HS-27A (cell line): Measurements from ENCODE around the gene CAVIN2.
A peak's percentile ranks its signal among the peaks of the same experiment; 100 is the strongest.

Experiments used
- DNase-seq: peaks from one replicate; pipeline ENCODE4 v3.0.0-alpha.2; 2012; ENCODE audit warnings: low read depth, missing footprints

Gene CAVIN2

DNA sequence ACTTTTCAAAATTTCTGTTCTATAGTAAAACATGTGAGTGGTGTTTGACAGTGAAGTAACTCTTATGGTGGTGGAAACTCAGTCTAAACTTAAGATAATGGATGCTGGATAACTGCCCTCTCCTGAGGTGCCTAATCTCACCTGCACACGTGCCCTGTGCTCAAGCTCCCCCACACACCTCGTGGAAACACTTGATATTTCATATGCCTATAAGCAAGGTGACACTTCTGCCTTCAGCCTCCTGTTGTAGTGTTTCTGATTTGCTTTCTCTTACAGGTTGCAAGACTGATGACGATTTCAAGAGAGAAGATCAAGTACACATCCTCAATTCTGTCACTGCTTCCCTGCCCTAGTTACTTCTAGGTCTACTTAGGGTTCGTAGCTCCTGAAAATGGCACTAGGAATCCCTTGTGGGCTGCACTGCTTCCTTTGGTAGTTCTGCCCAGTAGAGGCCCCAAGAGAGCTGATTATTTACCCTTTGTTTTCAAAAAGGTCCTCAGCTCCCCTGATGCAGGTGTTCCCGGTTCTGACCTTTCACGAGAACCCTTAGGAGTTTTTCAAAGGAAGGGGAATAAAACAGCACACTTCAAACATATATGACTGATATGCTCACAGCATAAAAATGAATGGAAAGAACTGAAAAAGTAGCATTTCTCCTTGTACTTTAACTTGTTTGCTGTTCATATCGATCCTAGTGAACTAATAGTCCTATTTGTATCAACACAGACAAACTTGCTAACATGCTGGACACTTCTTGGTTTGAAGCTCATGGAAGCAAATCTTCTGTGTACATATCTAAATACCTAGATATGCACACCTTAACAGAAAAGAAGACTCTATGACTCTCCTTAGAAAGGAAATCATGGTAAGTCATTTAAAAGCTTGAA is 6.7 kb downstream of the CAVIN2 start:
- DNase-seq = no peak

GRCh38 chr2:191838526-191838925 is 8.4 kb downstream of the CAVIN2 start:
- DNase-seq = no peak

DNA sequence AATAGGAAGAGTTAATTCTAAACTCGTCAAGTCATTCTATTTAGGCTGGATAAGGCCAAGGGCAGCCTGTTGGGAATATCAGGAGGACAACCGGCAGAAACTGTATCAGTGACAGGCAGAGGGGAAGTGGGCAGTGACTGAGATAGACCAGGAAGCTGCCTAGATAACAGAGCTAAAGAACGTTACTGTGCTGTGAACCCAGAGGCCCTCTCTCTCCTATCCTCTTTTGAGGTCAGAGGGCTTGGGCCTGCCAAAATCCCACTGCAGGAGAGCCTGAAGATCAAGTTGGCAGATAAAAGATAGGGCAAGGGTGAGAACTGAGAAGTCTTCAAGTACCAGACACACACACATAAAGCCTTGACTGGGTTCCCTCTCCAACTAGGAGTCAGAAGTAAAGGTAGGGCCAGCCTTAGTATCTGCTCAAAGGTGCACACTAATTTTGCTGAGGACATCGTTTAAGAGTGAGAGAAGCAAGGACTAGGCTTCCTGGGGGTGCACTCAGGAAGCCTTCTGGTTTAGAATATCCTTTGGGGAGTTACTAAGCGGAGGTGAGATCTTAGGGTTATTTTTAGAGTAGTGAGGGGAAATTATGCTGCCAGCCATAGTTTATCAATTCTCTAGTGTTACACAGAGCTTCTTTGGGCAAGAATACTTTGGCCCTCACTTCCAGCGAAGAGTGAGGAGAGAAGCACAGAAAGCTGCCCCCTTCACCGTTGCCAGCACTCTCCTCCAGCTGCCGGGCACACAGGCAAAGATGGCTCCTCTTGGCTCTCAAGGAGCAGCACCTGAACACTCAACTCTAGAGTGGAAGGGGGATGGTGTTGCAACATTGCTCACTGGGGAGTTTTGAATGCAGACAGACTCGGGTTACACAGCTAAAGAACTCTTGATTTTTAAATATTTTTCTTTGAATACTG is 9.8 kb downstream of the CAVIN2 start:
- no peak for DNase-seq

GRCh38 chr2:191836471-191836852 is 10.4 kb downstream of the CAVIN2 start:
- no peak for DNase-seq

DNA sequence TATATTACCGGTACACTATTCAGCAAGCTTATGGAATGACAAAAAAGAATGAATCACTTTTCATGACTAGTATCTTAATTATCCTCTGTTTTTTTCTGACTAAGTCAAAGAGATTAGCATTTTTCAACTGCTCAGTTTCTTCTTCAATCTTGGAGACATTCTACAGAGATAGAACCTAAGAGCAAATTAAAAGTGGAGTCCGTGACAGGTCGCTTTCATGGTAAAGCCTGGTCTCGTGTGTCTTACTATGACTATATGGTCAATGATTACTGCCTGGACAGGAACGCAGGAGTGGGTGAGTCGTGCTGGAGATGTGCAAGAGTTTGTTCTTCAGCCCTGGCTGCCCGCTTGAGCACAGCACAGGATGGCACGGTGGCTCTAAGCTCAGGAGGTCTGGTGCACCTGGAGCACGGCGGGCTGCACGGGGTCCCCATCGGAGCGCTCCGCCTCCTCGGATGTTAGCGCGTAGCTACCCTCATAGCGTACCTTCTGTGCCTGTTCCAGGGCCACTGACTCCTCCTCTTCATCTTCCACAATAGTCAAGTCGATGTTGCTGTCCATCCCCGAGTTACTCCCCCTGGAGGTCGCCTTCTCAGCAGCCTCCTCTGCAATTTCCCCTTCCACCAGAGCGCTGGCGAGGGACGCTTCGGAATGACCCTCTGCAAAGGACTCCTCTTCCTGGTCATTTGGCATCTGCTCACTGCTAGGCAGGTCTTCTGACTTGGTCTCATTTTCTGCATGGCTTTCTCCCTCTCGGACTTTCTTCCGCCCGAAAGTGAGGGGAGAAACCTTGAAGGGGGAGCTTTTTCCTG is 11.1 kb downstream of the CAVIN2 start:
- DNase-seq = no peak

DNA sequence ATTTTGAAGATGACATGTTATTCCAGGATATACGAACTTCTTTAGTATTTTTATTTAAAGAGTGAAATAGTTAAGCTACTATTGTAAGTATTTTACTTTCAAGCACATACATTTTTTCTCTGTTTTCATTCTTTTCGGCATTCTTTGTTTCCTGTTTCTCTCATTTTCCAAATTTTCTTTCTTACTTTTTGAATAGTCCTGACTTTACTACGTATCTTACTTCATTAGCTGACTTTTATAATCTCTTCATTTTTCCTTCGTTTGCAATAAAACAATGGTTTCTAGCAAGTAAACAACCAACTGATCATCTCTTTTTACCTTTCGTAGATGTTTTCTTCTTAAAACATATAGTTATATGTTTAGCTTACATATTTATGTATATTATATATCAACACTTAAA is 11.8 kb downstream of the CAVIN2 start:
- DNase-seq = no peak

- no peak for DNase-seq
Observed at GRCh38 chr2:191833356-191833755, 13.5 kb downstream of the CAVIN2 start.

GRCh38 chr2:191832668-191833067 is 14.2 kb downstream of the CAVIN2 start:
- no peak for DNase-seq

DNA sequence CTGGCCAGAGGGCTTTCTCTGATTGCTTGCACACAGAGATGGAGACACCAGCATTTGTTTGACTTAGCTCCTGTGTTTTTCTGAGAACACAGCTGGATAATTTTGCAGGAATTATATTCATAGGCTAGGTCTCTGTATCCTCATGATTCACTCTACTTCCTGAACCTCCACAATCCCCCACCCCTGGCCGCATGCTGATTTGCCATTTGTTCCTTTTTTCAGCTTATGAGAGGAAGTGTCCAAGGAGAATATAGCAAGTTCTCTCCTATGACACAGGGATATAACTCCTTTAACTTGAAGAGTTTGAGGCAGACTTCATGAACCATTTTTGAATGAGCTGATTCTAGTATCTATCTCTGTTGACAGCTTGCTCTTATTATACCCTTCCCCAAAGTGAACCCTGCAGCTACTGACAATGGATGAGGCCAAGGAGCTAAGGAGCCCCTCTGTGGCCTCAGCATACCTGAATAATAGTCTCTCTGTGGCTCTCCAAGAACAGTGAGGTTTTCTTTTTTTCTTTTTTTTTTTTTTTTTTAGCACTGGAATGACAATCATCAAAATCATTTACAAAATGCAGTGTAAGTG is 15.4 kb downstream of the CAVIN2 start:
- DNase-seq = no peak

DNA sequence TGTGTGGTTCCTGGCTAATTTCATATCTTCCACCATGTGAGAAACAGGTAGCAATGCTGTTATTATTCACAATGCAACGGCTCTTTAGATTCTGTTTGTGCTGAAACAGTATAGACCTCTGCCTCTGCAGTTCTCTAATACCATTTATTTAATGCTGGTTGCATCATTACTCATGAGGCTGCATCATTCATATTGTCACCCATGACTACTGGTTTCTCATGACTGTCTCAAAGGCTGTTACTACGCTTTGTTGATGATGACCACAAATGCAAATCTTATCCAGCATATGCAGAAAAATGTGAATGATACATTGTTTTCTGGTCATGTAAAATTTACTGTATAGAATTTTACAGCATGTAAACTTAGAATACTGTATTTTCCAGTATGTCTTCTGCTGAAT is 22.5 kb downstream of the CAVIN2 start:
- DNase-seq = no peak

- no peak for DNase-seq
Observed at GRCh38 chr2:191821078-191821477, 25.8 kb downstream of the CAVIN2 start.

GRCh38 chr2:191818725-191819350 is 28.1 kb downstream of the CAVIN2 start:
- no peak for DNase-seq

DNA sequence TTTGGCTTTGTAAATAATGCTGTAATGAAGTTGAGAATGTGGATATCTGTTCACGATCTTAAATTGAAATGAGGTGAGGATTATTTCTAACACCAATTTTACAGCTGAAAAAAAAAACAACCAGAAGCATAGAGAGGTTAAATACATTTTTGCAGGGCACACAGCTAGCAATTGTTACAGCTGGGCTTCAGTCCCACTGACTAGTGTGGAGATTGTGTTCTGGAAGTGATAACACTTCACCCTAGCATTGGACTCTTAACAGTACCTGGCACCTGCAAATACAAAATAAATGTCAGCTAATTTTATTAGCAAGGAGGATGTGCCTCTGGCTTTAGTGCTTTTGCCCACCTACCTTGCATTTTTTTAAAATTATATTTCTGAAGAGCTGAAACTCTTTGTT is 28.8 kb downstream of the CAVIN2 start:
- no peak for DNase-seq

DNA sequence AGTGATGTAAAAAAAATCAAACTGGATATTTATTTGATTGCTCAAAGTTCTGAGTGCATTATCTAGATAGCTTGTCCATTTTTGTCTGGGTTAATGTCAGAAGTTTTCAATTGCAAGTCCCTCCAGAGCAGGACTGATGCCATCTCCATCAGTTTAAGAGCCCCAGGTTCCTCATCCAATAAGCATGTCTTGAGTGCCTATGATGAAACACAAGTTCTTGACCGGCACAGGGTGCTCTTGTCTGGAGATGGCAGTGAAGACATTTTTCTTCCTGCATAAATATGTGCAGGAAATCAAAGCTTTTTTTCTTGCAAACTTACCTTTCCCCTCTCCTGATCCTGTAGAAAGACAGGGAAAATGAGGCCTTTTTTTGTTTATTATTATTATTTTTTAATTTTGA is 31.9 kb downstream of the CAVIN2 start:
- no peak for DNase-seq

GRCh38 chr2:191813943-191814342 is 32.9 kb downstream of the CAVIN2 start:
- no peak for DNase-seq

DNA sequence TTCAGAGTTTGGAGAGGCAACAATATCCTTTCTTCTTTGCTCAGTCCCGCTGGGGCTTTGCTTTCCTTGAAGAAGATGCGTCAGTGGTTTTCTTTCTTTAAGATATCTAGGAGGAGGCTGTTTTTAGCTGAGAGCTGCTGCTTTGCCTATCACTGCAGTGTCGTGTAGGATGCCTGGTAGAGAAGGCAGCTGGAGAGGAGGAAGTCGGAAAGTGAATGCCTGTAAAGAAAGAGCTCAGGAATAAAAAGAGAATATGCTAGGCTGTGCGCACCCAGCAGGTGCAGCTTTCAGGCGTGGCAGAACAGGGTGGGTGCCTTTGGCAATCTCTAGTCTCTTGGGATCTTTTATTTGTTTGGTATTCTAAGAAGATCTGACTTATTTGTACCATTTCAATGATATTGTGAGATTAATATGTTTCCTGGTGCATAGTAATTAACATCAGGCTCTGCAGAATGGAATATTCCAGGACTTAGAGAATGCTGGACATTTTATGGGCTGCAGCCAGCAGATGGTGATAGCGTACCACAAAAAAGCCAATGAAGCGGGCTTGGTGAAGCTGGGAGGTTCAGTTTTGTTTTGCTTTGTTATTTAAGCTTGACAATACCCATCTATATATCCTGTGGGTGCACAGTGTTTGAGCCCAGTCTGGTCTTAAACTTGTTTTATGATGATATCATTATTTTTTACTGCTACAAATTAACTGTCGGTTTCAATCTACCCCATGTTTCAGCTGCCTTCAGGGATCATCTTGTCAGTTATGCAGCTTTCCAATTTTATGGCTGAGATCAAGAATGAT is 34.9 kb downstream of the CAVIN2 start:
- peak; percentile 29 for DNase-seq

DNA sequence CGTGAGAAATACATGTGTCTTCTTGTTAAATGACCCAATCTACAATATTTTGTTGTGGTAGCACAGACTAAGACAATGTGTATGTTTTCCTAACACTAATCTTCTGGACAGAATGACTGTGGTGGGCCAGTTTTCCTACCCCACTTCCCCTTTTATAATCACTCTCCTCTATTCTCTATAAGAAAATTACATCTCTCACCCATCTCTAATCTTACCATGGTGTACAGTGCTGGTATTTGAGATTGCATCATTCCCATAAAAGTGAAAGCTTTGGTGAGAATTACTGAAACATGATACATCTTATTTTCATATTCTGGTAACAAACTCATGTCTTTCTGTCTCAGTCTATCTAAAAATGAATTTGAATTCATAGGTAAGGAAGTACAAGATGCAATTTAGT is 40.5 kb downstream of the CAVIN2 start:
- DNase-seq = no peak

GRCh38 chr2:191804766-191805165 is 42.1 kb downstream of the CAVIN2 start:
- DNase-seq = no peak

- no peak for DNase-seq
Observed at GRCh38 chr2:191803007-191803406, 43.9 kb downstream of the CAVIN2 start.

DNA sequence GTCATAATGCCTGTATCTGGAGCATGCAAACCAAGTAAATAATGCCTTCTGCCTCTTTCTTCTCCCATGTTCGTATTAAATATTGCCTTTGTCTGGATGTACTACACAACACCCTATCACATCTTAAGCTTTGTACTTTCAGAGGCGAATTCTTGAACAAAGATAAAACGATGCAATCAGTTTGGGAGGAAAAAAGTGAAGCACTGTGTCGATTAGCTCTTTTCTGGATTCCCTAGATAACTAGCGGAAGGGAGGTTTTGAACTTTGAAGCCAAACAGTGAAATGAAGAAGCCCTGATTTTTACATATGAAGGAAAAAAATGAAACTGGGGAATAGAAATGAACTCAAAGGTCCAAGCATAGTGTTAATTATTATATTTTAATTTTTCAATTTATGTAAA is 44.7 kb downstream of the CAVIN2 start:
- DNase-seq = no peak

- DNase-seq = no peak
Observed at GRCh38 chr2:191800874-191801273, 46.0 kb downstream of the CAVIN2 start.
